BE2C (cell line): ENCODE data around the gene SOX2.

ENCODE experiments used
- DNase-seq: peaks from one replicate; pipeline ENCODE4 v3.0.0-alpha.2; 2020
- H3K27me3 ChIP-seq: fragments of 250-450 bp; sonication (Bioruptor Pico); 2 replicates; pipeline ENCODE4 v1.5.1; 2020; ENCODE audit warnings: mild to moderate bottlenecking
- H3K36me3 ChIP-seq: fragments of 250-450 bp; sonication (Bioruptor Pico); 2 replicates; pipeline ENCODE4 v1.5.1; 2020; ENCODE audit warnings: mild to moderate bottlenecking
- H3K4me1 ChIP-seq: fragments of 250-450 bp; sonication (Bioruptor Pico); 2 replicates; pipeline ENCODE4 v1.5.1; 2020
- H3K4me3 ChIP-seq: 2 replicates; pipeline ENCODE4 v1.5.1; 2011; ENCODE audit warnings: low read depth, low read length
- H3K9me3 ChIP-seq: fragments of 250-450 bp; sonication (Bioruptor Pico); 2 replicates; pipeline ENCODE4 v1.5.1; 2020
- CTCF ChIP-seq: IDR thresholded peaks from 2 replicates; pipeline ENCODE4 v1.5.1; 2012; ENCODE audit warnings: mild to moderate bottlenecking, low read depth, low read length

SOX2 gene

GRCh38 chr3:181696626-181697230 is 15.0 kb upstream of the SOX2 start:
- H3K27me3 ChIP-seq = no peaks in the 10 kb centered on the region

GRCh38 chr3:181698263-181698954 is 13.3 kb upstream of the SOX2 start:
- Histone ChIP-seq H3K4me3 (no peak overlapping the region), H3K36me3 (no peaks in the 10 kb centered on the region), H3K27me3 (no peaks in the 10 kb centered on the region), H3K9me3 (no peaks in the 10 kb centered on the region), H3K4me1 (no peaks in the 10 kb centered on the region)
- no peak for DNase-seq
- no peak for TF ChIP-seq CTCF

More at GRCh38 chr3:181696626-181697230, 15.0 kb upstream of the SOX2 start:
- no peak for DNase-seq
- H3K4me1 ChIP-seq = no peaks in the 10 kb centered on the region
- H3K36me3 ChIP-seq = no peaks in the 10 kb centered on the region
- H3K4me3 ChIP-seq = no peak overlapping the region
- no peak for TF ChIP-seq CTCF
- H3K9me3 ChIP-seq = no peaks in the 10 kb centered on the region

GRCh38 chr3:181699171-181699903 is 12.4 kb upstream of the SOX2 start:
- DNase-seq = no peak
- no peak overlapping the region for H3K4me3 ChIP-seq
- no peaks in the 10 kb centered on the region for H3K36me3 ChIP-seq
- H3K4me1 ChIP-seq = no peaks in the 10 kb centered on the region
- no peaks in the 10 kb centered on the region for H3K27me3 ChIP-seq
- TF ChIP-seq CTCF = no peak
- H3K9me3 ChIP-seq = no peaks in the 10 kb centered on the region

DNA sequence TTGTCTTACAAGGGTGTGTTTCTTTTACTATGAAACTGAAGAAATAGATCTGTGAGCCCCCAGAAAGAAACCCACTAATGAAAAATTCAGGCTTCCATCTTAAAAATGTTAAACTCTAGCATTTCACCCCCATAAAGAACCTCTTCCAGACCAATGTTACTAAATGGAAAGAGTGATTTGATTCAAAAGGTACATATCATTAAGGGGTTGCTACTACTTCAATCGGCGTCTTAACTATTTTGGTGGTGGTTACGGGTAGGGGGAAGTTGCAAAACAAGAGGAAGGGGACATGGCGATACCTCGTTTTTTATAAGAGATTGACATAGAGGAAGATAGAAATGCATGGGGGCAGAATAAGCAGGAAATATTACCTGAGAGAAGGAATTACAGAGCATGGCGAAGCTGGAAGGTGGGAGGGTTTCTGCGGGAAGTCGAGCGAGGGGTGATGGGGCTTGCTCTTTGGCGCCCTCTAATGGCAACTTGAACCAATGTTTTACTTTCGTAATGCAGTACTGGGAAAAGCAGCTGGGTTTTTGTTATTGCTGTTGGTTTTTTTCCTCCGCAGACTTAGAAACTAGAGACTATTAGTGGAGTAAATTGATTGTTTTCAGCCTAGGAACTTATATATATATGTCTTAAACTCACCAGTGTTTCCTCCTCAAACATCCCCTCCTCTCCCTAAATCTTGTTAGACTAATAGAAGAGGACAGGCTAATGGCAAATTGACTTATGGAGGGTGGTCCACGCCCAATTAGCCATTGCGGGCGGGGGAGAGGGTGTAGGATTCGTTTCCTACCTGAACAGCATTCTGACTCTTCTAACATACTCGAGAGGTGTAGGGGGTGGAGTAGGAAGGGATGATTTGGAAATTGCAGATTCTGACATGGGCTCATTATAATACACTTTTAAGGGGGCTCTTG is 11.3 kb upstream of the SOX2 start:
- Histone ChIP-seq H3K4me3 (peak overlapping the region; percentile 54), H3K36me3 (no peaks in the 10 kb centered on the region), H3K9me3 (no peaks in the 10 kb centered on the region), H3K27me3 (no peaks in the 10 kb centered on the region), H3K4me1 (no peaks in the 10 kb centered on the region)
- TF ChIP-seq CTCF = peak; percentile 91
- DNase-seq = peak; percentile 78

DNA sequence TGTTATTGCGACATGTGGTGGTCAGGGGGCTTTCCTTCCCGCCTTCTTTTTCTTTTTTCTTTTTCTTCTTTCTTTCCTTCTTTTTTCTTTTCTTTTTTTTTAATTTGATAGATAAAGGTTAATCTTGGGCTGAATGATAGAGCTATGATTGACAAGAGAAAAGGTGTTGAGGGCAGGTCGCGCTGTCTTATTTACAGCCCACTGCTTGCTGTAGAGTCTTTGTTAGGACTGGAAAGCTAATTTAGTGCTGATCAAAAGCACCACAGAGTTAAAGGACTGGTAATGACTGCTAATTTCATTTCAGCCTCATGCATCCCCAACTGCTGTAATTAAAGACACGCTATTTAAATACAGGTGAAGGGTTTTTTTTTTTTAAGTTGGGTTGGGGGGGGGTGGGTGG is 10.6 kb upstream of the SOX2 start:
- H3K4me1 ChIP-seq = no peaks in the 10 kb centered on the region
- TF ChIP-seq CTCF = no peak
- H3K27me3 ChIP-seq = no peaks in the 10 kb centered on the region
- H3K36me3 ChIP-seq = no peaks in the 10 kb centered on the region
- H3K4me3 ChIP-seq = peak overlapping the region; percentile 54
- no peak for DNase-seq
- no peaks in the 10 kb centered on the region for H3K9me3 ChIP-seq
